ENCODE measurements around the gene ARAP1. TPM values are rescaled to one million over a fixed set of nuclear protein-coding genes. Genes with fewer than 3 reads are reported as not detected.

The ARAP1 gene
- polyA plus RNA-seq, 1 donor from 2014 or later = 3.5 TPM

- no peaks in the 10 kb centered on the region for H4K20me1 ChIP-seq (ENCODE audit: insufficient read depth)
- no peak overlapping the region for H3K4me3 ChIP-seq (ENCODE audit: low read length)
- H2AFZ ChIP-seq (ENCODE audit: low read depth, low read length) = no peak overlapping the region
- no peaks in the 10 kb centered on the region for H3K36me3 ChIP-seq (ENCODE audit: insufficient read depth, low read length)
- no peak overlapping the region for H3K4me2 ChIP-seq (ENCODE audit: low read length)
- no peaks in the 10 kb centered on the region for H3K9me3 ChIP-seq (ENCODE audit: low read length)
- no peak overlapping the region for H3K27ac ChIP-seq (ENCODE audit: low read length)
- no peak overlapping the region for H3K9ac ChIP-seq (ENCODE audit: low read length)
- TF ChIP-seq EP300 (conservative IDR thresholded peaks at IDR 0.05; ENCODE audit: poor library complexity, severe bottlenecking) (no peak), RAD21 (conservative IDR thresholded peaks at IDR 0.05) (no peak), CTCF (IDR thresholded peaks at IDR 0.05; ENCODE audit: poor library complexity, severe bottlenecking) (no peak)
- H3K79me2 ChIP-seq (replicated peaks; ENCODE audit: insufficient read depth, low read length) = no peaks in the 10 kb centered on the region
- no peaks in the 10 kb centered on the region for H3F3A ChIP-seq (ENCODE audit: insufficient read depth, low read length, poor library complexity, severe bottlenecking)
- no peaks in the 10 kb centered on the region for H3K9me2 ChIP-seq (ENCODE audit: insufficient read depth, low read length)
- H3K27me3 ChIP-seq (ENCODE audit: insufficient read depth, low read depth, low read length) = peaks cover 2% of the 10 kb centered on the region
These were observed 116.8 kb downstream of the ARAP1 start for GRCh38 chr11:72635309-72635915.

Small RNA genes within 50 kb of the gene (small RNA-seq; reads per million reads assigned to genes)
- gene MIR4692 (0 reads per million in 3 experiments), gene RF00019 (0 to 1.2 (median 0) reads per million in 3 experiments)

Other genes starting within 250 kb of the ARAP1 start
- 11.6 and 18.6 TPM in 2 replicates for gene PDE2A, start 78.0 kb downstream of the ARAP1 start, polyA plus RNA-seq
- gene STARD10, start 41.6 kb upstream of the ARAP1 start, polyA plus RNA-seq = 24.1 and 29.0 TPM in 2 replicates
- 9.4 and 10.6 TPM in 2 replicates for gene ATG16L2, start 62.0 kb upstream of the ARAP1 start, polyA plus RNA-seq

Data from neural cell (in vitro differentiated cells).